ENCODE results near the gene SUGCT.

- no peak for TF ChIP-seq CTCF (IDR thresholded peaks at IDR 0.05; ENCODE audit: insufficient read depth, low read length)
- no peak for TF ChIP-seq REST (IDR thresholded peaks at IDR 0.05; ENCODE audit: insufficient replicate concordance, low read depth)
- TF ChIP-seq POLR2AphosphoS5 (IDR thresholded peaks at IDR 0.05; ENCODE audit: low read depth), result no peak
Measured at GRCh38 chr7:40474790-40475680, 340.2 kb downstream of the SUGCT start.
